Right cardiac atrium (tissue), 5 donors: ENCODE data around the gene CCRL2. TPM values are rescaled to one million over a fixed set of nuclear protein-coding genes. Genes with fewer than 3 reads are reported as not detected.
"Not testable (repeated sequence)": the region's sequence is repeated elsewhere in the genome, so short reads cannot be mapped to it uniquely, and the experiment has no call there.

ENCODE experiments used
- ATAC-seq, 2 donors: fragments of 200-7000 bp; cut with Tn5 transposase; one replicate each; pipeline versions ENCODE4 v1.8.0 to v1.9.1; 2020; ENCODE audit warnings: moderate library complexity in 2 of 2, mild to moderate bottlenecking in 1 of 2
- DNase-seq, 3 donors: peaks; one replicate each; pipeline ENCODE4 v3.0.0-alpha.2; 2020
- H3K27ac ChIP-seq: one replicate; pipeline ENCODE4 v1.5.1; 2013; ENCODE audit warnings: mild to moderate bottlenecking, low read length, control low read depth, moderate library complexity
- H3K27me3 ChIP-seq: one replicate; pipeline ENCODE4 v1.6.1; 2013; ENCODE audit not compliant: control insufficient read depth, insufficient read depth
- H3K4me1 ChIP-seq: one replicate; pipeline ENCODE4 v1.6.1; 2013; ENCODE audit warnings: low read length; ENCODE audit not compliant: control insufficient read depth, insufficient read depth
- H3K4me3 ChIP-seq: one replicate; pipeline ENCODE4 v1.5.1; 2013; ENCODE audit warnings: low read length, control low read depth
- H3K9me3 ChIP-seq: one replicate; pipeline ENCODE4 v1.6.1; 2013; ENCODE audit warnings: low read length; ENCODE audit not compliant: control insufficient read depth
- WGBS: extraction: QIAGEN DNeasy Blood & Tissue Kit; methylation state at CpG from one replicate; pipeline ENCODE4 v1.1.7; 2013; 5-methylcytosine and 5-hydroxymethylcytosine counted together
- intact Hi-C, 4 donors: fragments of 100-400 bp; cut with DNase I; formaldehyde crosslinking; loops; one replicate each; pipeline versions ENCODE4 v1.11.0 to v1.14.0; 2022 to 2023
- polyA plus RNA-seq: library from polyadenylated mRNA; stranded (reverse); fragments of 200-250 nt; gene quantifications from one replicate; pipeline ENCODE4 v1.2.3, GENCODE V29; 2013
- total RNA-seq, 4 donors: library from RNA; stranded (reverse); fragmentation: NEBNext Ultra II Directional; extraction: Animal tissue kit (Norgen Biotek cat#: 25700); gene quantifications; one replicate each; pipeline ENCODE4 v1.2.1, GENCODE V29; 2021
- donor health status: healthy with polysubstance abuse.
- donor health status: DM: no; HTN: yes; CAD: no.
- donor health status: DM: no; HTN: no; CAD: no.
- donor health status: DM: no; HTN: yes; CAD: no; lungs with severe emphysema.
- donor health status: DM: yes; HTN: yes; CAD: no.

CCRL2 gene
- total and polyA plus RNA-seq, 5 donors, result 1.4 to 3.1 (median 2.3) TPM

GRCh38 chr3:46429671-46430070 lies 22.6 kb downstream of the CCRL2 start:
- H3K4me3 ChIP-seq, result no peak overlapping the region
- H3K27ac ChIP-seq, result no peak overlapping the region
- 76% methylated on average over 5 of the region's 5 CpGs for WGBS
- intact Hi-C loops, result loop anchor here in 1 of 4 donors (5.0 kb wide), 1 partner anchor 152 kb away; no protein-coding TSS in a partner anchor
- no peaks in the 10 kb centered on the region for H3K27me3 ChIP-seq
- H3K9me3 ChIP-seq, result no peaks in the 10 kb centered on the region
- ATAC-seq (no peak), DNase-seq (no peak)
- H3K4me1 ChIP-seq, result no peaks in the 10 kb centered on the region

- H3K27ac ChIP-seq, ATAC-seq, intact Hi-C loops, H3K4me1 ChIP-seq, H3K4me3 ChIP-seq, DNase-seq, H3K27me3 ChIP-seq, H3K9me3 ChIP-seq: not testable (repeated sequence)
- WGBS, result 97% methylated on average over 1 of the region's 1 CpG
These were observed 23.8 kb downstream of the CCRL2 start for GRCh38 chr3:46430879-46431278.

GRCh38 chr3:46431905-46432304 lies 24.8 kb downstream of the CCRL2 start:
- H3K27ac ChIP-seq, ATAC-seq, DNase-seq, H3K4me3 ChIP-seq, H3K4me1 ChIP-seq, H3K9me3 ChIP-seq, H3K27me3 ChIP-seq, intact Hi-C loops: not testable (repeated sequence)
- WGBS, result 88% methylated on average over 5 of the region's 5 CpGs

GRCh38 chr3:46433118-46433517 lies 26.1 kb downstream of the CCRL2 start:
- H3K9me3 ChIP-seq, H3K4me1 ChIP-seq, H3K27ac ChIP-seq, ATAC-seq, intact Hi-C loops, H3K27me3 ChIP-seq, H3K4me3 ChIP-seq, DNase-seq: not testable (repeated sequence)
- 66% methylated on average over 4 of the region's 4 CpGs for WGBS

- no peak for ATAC-seq
These were observed 26.8 kb downstream of the CCRL2 start for GRCh38 chr3:46433841-46434240.

GRCh38 chr3:46435081-46435726 lies 28.1 kb downstream of the CCRL2 start:
- Histone ChIP-seq H3K4me3 (no peak overlapping the region), H3K27me3 (no peaks in the 10 kb centered on the region), H3K4me1 (no peaks in the 10 kb centered on the region), H3K27ac (no peak overlapping the region), H3K9me3 (no peaks in the 10 kb centered on the region)
- intact Hi-C loops, result no loop called here
- DNase-seq, result no peak
- WGBS, result 85% methylated on average over 3 of the region's 3 CpGs
- no peak for ATAC-seq

More at GRCh38 chr3:46433841-46434240, 26.8 kb downstream of the CCRL2 start:
- Histone ChIP-seq H3K4me1 (no peaks in the 10 kb centered on the region), H3K27me3 (no peaks in the 10 kb centered on the region), H3K9me3 (no peaks in the 10 kb centered on the region), H3K4me3 (no peak overlapping the region), H3K27ac (no peak overlapping the region)
- no peak for DNase-seq
- intact Hi-C loops, result no loop called here
- 89% methylated on average over 1 of the region's 1 CpG for WGBS

GRCh38 chr3:46438831-46439230 lies 31.8 kb downstream of the CCRL2 start:
- WGBS, result 85% methylated on average over 3 of the region's 3 CpGs
- no peak overlapping the region for H3K4me3 ChIP-seq
- ATAC-seq (no peak), DNase-seq (no peak)
- no peaks in the 10 kb centered on the region for H3K9me3 ChIP-seq
- H3K27me3 ChIP-seq, result no peaks in the 10 kb centered on the region
- intact Hi-C loops, result no loop called here
- no peak overlapping the region for H3K27ac ChIP-seq
- no peaks in the 10 kb centered on the region for H3K4me1 ChIP-seq

GRCh38 chr3:46440531-46441294 lies 33.7 kb downstream of the CCRL2 start:
- Histone ChIP-seq H3K9me3 (no peaks in the 10 kb centered on the region), H3K4me3 (no peak overlapping the region), H3K27ac (no peak overlapping the region), H3K4me1 (no peaks in the 10 kb centered on the region), H3K27me3 (no peaks in the 10 kb centered on the region)
- DNase-seq (no peak), ATAC-seq (no peak)
- 75% methylated on average over 4 of the region's 4 CpGs for WGBS
- intact Hi-C loops, result no loop called here

- peak; percentile 41 to 50 for ATAC-seq
- DNase-seq, result no peak
- H3K4me1 ChIP-seq, result peaks cover 3% of the 10 kb centered on the region
- H3K9me3 ChIP-seq, result no peaks in the 10 kb centered on the region
- 64% methylated on average over 16 of the region's 16 CpGs for WGBS
- no peak overlapping the region for H3K4me3 ChIP-seq
- no peaks in the 10 kb centered on the region for H3K27me3 ChIP-seq
- intact Hi-C loops, result no loop called here
- no peak overlapping the region for H3K27ac ChIP-seq
These were observed 35.8 kb downstream of the CCRL2 start for GRCh38 chr3:46442576-46443530.

GRCh38 chr3:46447228-46447985 lies 40.3 kb downstream of the CCRL2 start:
- DNase-seq (no peak), ATAC-seq (peak in 1 of 2 donors; percentile 46)
- Histone ChIP-seq H3K4me3 (no peak overlapping the region), H3K27me3 (no peaks in the 10 kb centered on the region), H3K27ac (no peak overlapping the region), H3K4me1 (peaks cover 3% of the 10 kb centered on the region), H3K9me3 (no peaks in the 10 kb centered on the region)
- intact Hi-C loops, result no loop called here
- WGBS, result 47% methylated on average over 5 of the region's 5 CpGs
